Limb (tissue), 2 donors: ENCODE data around the gene TMEM232.
"Not testable (repeated sequence)": the region's sequence is repeated elsewhere in the genome, so short reads cannot be mapped to it uniquely, and the experiment has no call there.

Source experiments
- DNase-seq, 2 donors: peaks; one replicate each; pipeline ENCODE4 v3.0.0-alpha.2; 2016; ENCODE audit errors: extremely low spot score in 2 of 2

Gene TMEM232

GRCh38 chr5:110625376-110625999 lies 101.0 kb downstream of the TMEM232 start:
- DNase-seq, result peak in 1 of 2 donors; percentile 70

GRCh38 chr5:110623874-110624273 lies 102.6 kb downstream of the TMEM232 start:
- no peak for DNase-seq

- no peak for DNase-seq
Measured at GRCh38 chr5:110618941-110619340, 107.5 kb downstream of the TMEM232 start.

- no peak for DNase-seq
Measured at GRCh38 chr5:110616009-110616408, 110.5 kb downstream of the TMEM232 start.

GRCh38 chr5:110612794-110613247 lies 113.7 kb downstream of the TMEM232 start:
- no peak for DNase-seq

GRCh38 chr5:110611817-110612216 lies 114.7 kb downstream of the TMEM232 start:
- no peak for DNase-seq

GRCh38 chr5:110594866-110595265 lies 131.6 kb downstream of the TMEM232 start:
- no peak for DNase-seq

- no peak for DNase-seq
Measured at GRCh38 chr5:110590187-110590586, 136.3 kb downstream of the TMEM232 start.

GRCh38 chr5:110588286-110588980 lies 138.0 kb downstream of the TMEM232 start:
- peak in 1 of 2 donors; percentile 36 for DNase-seq

GRCh38 chr5:110580625-110581024 lies 145.8 kb downstream of the TMEM232 start:
- no peak for DNase-seq

GRCh38 chr5:110572729-110573128 lies 153.7 kb downstream of the TMEM232 start:
- no peak for DNase-seq

- no peak for DNase-seq
Measured at GRCh38 chr5:110562191-110562590, 164.3 kb downstream of the TMEM232 start.

GRCh38 chr5:110561510-110561909 lies 165.0 kb downstream of the TMEM232 start:
- DNase-seq, result no peak

- DNase-seq, result no peak
Measured at GRCh38 chr5:110549301-110549700, 177.2 kb downstream of the TMEM232 start.

GRCh38 chr5:110548171-110548570 lies 178.3 kb downstream of the TMEM232 start:
- no peak for DNase-seq

- DNase-seq, result no peak
Measured at GRCh38 chr5:110547495-110547894, 179.0 kb downstream of the TMEM232 start.

GRCh38 chr5:110545716-110546115 lies 180.8 kb downstream of the TMEM232 start:
- no peak for DNase-seq

GRCh38 chr5:110544603-110545002 lies 181.9 kb downstream of the TMEM232 start:
- no peak for DNase-seq

GRCh38 chr5:110542949-110543348 lies 183.5 kb downstream of the TMEM232 start:
- no peak for DNase-seq

- DNase-seq, result no peak
Measured at GRCh38 chr5:110536120-110537115, 190.1 kb downstream of the TMEM232 start.

GRCh38 chr5:110535146-110535545 lies 191.3 kb downstream of the TMEM232 start:
- DNase-seq, result not testable (repeated sequence)

- DNase-seq, result no peak
Measured at GRCh38 chr5:110525762-110526161, 200.7 kb downstream of the TMEM232 start.
